GM21528 (cell line): Measurements from ENCODE around the gene LYRM2.

Experiments used
- ATAC-seq: cut with Tn5 transposase; IDR thresholded peaks from one replicate; pipeline ENCODE4 v1.9.1; 2021; ENCODE audit warnings: mild to moderate bottlenecking, moderate library complexity; ENCODE audit not compliant: unreplicated experiment, low FRiP score

LYRM2 gene

DNA sequence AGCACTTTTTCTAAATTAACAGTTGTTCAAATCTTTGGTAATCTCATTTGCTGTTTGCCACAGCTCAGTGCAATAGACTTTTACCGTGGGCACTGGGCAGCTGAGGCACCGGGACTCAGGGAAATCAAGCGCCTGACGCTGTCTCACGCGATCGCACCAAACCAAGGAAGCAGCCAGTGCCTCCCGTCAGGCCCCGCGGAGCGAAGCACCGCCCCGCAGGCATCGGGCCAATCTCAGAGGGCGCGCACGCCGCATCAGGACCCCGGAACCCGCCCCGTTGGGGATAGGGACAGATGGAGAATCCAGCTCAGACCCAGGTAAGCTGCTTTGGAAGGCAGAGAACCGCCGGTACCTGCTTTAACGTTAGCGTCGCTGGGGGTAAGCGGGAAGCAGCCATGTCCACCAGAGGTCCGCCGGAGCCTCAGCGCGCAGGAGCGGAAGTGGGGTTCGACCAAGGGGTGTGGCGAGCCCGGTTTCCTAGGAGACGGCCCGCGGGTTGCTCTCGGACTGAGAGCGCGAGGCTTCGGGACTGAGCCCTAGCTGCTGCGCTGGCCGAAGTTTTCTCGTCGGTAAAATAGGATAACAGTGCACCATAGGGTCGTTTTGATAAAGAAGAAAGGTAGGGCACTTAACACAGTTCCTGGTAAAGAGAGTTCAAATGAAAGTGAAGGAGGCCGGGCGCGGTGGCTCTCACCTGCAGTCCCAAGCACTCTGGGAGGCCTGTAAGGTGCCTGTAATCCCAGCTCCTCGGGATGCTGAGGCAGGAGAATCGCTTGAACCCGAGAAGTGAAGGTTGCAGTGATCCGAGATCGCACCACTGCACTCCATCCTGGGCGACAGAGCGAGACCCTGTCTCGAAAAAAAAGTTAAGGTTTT is at the start of gene LYRM2:
TSS of gene LYRM2 (minus strand) at position 428 of the 876 bp plus-strand sequence. CDS start at position 397, 31 bp downstream.
- peak; percentile 98 for ATAC-seq

GRCh38 chr6:89688328-89688727 is 49.8 kb upstream of the LYRM2 start:
- ATAC-seq = no peak

DNA sequence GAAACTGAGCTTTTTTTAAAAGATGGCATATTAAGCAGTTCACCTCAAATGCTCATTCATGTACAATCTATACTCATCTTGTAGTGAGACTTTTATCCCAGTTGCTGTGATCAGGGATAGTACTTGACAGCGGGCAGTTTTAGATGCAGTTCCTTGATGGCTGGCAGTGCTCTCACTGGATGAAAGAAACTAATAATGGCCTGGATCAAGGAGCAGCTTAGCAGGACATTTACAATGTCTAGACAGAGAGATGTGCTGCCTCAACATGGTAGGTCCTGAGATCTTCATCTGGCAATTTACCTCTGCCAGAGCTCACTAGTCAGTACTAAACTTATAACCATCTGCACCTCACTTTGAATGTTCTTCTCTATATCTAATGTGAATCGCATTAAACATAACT is 46.8 kb upstream of the LYRM2 start:
- ATAC-seq = no peak

DNA sequence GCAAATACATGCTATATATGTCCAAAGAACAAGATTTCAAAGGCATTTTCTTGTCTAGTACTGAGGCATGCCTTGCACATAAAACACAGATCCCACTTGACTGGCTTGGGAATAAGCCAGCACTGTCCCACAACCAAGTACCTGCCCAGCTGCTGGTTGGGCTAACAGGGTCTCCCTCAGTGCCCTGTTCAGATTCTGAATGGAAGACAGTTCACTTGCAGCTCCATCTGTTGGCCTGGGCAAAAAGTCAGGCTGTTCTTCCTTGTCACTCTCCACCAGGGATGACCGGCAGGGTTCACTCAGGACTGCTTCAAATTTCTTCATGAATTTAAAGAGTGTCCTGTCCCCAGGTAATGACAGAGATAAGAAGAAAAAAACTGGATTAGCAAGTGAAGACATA is 44.4 kb upstream of the LYRM2 start:
- ATAC-seq = no peak

DNA sequence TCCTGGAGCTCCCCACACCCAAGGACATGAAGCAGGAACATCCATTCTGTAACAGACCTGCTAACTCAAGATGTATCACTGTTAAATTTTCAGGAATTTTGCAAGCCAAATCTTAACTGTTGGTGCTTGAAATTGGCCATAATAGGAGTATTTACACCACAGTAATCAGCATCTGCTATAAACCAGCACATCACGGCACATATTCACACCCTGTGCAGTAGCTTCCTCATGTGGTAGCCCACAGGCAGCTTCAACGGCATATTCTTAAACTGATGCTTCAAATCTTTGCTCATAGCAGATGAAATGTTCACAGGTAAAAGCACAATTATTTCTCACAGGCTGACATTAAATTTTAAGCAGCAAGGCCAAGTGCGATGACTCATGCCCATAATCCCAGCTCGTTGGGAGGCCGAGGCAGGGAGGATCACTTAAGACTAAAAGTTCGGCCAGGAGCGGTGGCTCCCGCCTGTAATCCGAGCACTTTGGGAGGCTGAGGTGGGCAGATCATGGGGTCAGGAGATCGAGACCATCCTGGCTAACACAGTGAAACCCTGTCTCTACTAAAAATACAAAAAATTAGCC is 43.5 kb upstream of the LYRM2 start:
- no peak for ATAC-seq

- no peak for ATAC-seq
These were observed 42.0 kb upstream of the LYRM2 start for GRCh38 chr6:89680551-89680950.

GRCh38 chr6:89680150-89680549 is 41.6 kb upstream of the LYRM2 start:
- ATAC-seq = no peak

DNA sequence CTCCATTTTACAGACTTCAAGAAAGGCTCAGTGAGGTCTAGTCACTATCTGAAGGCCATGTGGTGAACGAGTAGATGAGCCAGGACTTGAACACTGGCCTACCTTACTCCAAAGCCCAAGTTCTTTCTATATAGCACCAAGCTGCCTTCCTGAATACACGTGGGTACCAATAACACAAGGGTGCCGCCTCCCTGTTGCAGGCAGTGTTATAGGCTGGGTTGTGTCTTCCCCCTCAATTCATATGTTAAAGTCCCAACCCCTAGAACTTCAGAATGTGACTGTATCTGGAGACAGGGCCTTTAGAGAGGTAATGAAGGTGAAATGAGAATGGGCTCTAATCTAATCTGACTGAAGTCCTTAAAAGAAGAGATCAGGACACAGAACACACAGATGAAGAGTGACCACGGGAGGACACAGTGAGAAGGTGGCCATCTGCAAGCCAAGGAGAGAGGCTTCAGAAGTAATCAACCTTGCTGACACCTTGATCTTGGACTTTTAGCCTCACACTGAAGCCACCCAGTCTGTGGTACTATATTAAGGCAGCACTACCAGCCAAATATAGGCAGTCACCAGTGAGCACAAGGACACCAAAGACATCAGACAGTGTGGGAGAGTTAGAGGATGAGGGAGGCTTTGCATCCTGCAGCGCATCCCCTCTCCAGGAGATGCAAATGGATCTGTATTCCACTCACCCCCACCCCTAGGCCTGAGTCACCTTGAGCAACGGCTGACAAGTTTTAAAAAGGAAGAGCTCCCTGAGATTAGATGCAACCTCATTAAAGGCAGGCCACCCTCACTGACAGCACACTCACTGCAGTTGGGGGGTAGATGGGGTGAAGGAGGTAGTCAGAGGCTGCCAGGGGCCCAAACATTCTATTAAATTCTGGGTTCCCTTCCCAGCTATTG is 40.9 kb upstream of the LYRM2 start:
- no peak for ATAC-seq

DNA sequence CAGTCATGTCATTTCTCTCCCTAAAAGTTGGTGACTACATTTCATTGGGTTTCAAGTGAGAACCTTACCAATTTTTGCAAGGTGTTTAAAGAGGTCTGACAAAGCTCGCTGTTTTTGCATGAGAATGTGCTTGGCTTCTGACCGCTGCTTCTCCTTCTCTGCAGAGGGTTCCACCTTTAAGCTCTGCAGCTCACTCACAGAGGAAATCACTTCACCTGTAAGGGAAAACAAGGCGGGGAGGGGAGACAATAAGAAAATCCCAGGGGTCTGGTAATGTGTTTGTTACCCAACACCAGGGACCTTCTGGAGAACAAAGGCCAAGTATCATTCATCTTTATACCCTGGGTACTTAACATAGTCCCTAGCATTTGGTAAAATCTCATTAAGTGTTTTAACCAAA is 40.0 kb upstream of the LYRM2 start:
- no peak for ATAC-seq

GRCh38 chr6:89675949-89676748 is 37.6 kb upstream of the LYRM2 start:
- no peak for ATAC-seq

DNA sequence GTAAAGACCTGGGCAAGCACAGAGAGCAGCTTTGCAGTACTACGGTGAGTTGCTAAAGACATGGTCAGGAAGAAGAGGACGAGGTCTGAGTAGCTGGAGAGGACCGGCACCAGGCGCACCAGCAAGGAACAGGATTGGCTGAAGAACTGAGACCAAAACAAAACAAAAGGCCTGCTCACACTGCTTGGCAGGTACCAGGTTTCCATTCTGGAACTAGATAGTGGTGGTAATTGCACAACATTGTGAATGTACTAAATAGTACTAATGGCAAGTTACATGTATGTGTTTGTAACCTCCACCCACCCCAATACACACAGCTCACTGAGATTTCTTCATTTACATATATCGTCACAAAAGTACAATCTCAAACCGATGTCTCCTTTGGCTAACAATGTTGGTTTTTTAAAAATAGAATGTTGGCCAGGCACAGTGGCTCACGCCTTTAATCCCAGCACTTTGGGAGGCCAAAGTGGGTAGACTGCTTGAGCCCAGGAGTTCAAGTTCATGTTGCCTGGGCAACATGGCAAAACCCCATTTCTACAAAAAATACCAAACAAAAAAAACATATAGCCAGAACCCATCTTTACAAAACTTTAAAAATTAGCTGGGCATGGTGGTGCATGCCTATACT is 32.5 kb upstream of the LYRM2 start:
- ATAC-seq = no peak

DNA sequence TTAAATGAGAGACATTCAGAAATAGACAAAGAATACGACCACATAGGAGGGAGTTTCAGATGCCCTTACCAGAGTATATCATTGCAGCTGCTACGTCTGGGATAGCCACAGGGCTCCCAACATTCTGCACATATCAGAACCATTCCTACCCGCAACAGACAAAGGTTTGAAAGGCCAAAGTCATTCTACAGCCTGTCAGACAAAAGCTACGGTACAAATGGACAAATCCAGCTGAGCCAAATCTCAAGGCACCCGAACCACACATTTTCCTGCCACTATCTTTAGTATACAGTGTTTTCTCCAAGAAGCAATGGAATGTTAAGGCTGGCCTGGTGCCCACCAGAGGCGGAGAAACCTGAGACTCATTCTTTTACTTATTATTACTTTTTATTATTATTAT is 30.5 kb upstream of the LYRM2 start:
- ATAC-seq = no peak

DNA sequence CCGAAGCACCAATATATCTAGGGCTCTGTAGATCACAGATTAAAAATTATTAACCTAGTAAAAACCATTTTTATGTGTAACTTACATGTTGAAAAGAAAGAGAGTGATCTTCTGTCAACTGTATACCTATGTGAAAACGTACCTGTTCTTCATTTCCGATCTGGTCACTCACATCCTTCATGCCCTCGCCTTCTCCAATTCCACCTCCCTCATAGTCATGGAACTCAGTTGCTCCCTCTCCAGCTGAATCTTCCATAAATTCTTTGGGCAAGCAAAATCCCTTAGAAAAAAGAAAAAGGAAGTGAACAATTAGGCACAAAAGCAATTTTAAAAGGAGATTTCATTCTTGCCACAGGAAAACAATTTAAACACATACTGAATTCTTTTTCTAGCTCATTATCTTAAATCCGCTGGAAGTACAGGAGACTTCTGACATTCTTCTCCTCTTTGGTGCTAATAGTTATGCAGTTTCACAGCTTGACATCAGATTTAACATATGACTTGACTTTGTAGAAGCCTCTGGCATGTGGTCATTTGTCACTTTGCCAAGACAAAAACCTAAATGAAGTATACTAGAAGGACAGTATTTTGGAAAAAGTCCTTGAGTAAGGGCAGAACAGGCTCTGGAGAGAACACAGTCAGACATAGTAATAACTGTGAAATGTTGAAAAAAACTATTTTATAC is 29.5 kb upstream of the LYRM2 start:
- ATAC-seq = no peak

DNA sequence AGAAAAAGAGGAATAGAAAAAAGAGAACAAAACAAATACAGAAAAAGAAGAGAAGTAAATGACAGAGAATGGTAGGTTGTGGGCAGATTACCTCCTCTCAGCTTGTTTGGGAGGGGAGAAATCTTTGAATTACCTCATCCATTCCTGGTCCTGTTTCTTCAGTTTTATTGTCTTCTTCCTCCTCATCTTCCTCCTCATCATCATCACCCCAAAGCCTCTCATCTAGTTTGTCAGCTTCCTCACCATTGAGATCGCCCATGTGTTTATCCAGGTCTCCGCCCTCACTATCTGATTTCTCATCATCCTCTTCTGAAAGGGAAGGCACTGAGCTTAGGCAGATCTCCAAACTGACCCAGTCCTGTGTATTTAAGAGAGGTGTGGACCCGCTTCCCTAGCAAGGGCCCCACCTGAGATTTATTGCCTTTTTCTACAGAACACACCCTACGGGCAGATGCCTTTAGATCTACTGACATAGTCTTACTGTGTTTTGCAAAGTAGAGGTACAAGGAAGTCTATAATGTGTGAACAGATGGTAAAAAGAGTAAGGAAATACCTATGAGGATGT is 24.2 kb upstream of the LYRM2 start:
- ATAC-seq = no peak

DNA sequence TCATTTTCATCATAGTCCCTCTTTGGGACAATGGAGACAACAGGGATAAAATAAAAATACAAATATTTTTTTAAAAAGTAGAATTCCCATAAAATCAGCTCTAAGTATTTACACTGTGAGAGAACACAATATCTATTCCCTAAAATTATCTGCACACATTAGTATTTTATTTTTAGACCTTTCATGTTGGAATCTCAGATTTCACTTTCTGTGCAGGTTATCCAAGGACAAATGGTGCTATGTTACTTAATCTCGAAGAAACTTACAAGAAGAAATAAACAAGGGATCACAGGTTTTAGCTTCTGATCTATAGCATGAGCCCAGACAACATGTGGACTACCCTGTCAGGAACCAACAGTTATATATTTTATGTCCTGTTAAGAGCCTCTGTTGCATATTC is 23.0 kb upstream of the LYRM2 start:
- no peak for ATAC-seq

- no peak for ATAC-seq
These were observed 22.4 kb upstream of the LYRM2 start for GRCh38 chr6:89660981-89661380.

DNA sequence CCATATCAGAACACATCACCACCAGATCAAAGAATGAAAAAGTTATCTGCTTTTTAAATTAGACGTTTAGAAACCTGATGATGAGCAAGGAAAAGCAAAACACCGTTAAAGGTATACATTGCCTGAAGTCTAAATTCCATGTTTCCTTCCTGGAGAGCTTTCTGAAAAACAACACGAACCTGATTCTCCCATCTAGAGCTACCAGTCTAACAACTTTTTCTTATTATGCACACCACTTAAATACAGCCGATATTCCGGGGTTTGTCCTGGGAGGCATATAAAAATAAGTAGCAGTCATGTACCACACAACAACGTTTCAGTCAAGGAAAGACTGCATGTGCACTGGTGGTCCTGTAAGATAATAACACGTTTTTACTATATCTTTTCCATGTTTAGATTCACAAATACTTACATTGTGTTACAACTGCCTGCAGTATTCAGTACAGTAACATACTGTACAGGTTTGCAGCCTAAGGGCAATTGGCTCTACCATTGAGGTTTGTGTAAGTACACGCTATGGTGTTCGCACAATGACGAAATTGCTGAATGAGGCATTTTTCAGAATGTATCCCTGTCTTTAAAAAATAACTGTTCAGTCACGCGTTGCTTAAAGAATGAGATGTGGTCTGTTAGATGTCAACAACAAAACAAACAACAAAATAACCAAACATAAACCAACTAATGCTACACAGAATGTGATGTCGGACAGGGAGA is 19.1 kb upstream of the LYRM2 start:
- no peak for ATAC-seq

DNA sequence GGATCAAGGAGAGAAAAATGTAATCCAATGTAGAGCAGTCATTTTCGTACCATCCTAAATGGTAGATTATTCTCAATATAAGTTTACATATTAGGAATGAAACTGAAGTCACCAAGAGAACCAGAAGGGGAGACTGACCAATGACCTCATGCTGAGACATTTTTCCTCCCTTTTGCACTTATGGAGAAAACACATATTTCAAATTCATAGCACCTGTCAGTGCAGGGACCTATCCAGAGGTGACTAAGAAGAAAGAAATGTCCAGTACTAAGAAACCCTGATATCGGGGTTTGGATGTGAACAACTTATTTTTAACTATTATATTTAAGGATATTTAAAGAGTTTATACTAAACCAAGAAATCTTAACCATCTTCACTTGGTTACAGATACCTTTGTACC is 16.6 kb upstream of the LYRM2 start:
- no peak for ATAC-seq
